HepG2 (cell line): Measurements from ENCODE around the gene DCC. TPM values are rescaled to one million over a fixed set of nuclear protein-coding genes. Genes with fewer than 3 reads are reported as not detected.

Experiments used
- ATAC-seq: fragments of 200-7000 bp; cut with Tn5 transposase; 3 replicates; pipeline ENCODE4 v1.9.1; 2020; ENCODE audit warnings: mild to moderate bottlenecking, moderate library complexity
- BruUV-seq: library from RNA; stranded (reverse); fragments of 400-500 nt; replicated peaks from 2 replicates; lab custom pipeline; 2021; lab: Mats Ljungman, UMichigan
- CTCF ChIA-PET: fragments of 300-600 bp; formaldehyde crosslinking; extraction: SDS; loops from one replicate; lab custom pipeline; 2021; ENCODE audit warnings: low total read pairs, inconsistent platforms, low intra/inter-chr PET ratio; lab: Yijun Ruan, JAX
- POLR2A ChIA-PET: fragments of 350-600 bp; sonication (Branson Sonifier 250); formaldehyde crosslinking; loops from one replicate; lab custom pipeline; 2020; ENCODE audit warnings: antibody characterized with exemption, inconsistent platforms; lab: Yijun Ruan, JAX
- DNase-seq: peaks from one replicate; pipeline ENCODE4 v3.0.0-alpha.2; 2015; ENCODE audit warnings: low spot score
- FAIRE-seq: peaks from 3 replicates; lab custom pipeline; 2011; peaks lifted over from hg19 to GRCh38; lab: Jason Lieb, UNC
- H2AFZ ChIP-seq: one replicate; pipeline ENCODE4 v1.6.1; 2011; ENCODE audit warnings: low read length, inconsistent platforms
- H3K27ac ChIP-seq: fragments of 300-600 bp; 3 replicates; pipeline ENCODE4 v1.8.0; 2011; ENCODE audit warnings: mixed run types, mild to moderate bottlenecking, mixed read lengths, low read length, inconsistent platforms; ENCODE audit not compliant: insufficient read depth; ENCODE audit errors: extremely low read length
- H3K27me3 ChIP-seq, 2 experiments: fragments of 200-600 bp in 1 of 2; 2 replicates in 1 of 2; 3 replicates in 1 of 2; pipeline versions ENCODE4 v1.6.0 to v1.8.0; 2011; ENCODE audit warnings: low read length in 2 of 2, mild to moderate bottlenecking in 2 of 2, moderate library complexity in 2 of 2, inconsistent platforms in 1 of 2; ENCODE audit not compliant: insufficient read depth in 2 of 2, control insufficient read depth in 1 of 2
- H3K36me3 ChIP-seq, 2 experiments: fragments of 200-600 bp in 1 of 2; replicated peaks in 1 of 2; 2 replicates in 1 of 2; 3 replicates in 1 of 2; pipeline versions ENCODE4 v1.5.1 to v1.8.0; 2011; ENCODE audit warnings: low read length in 2 of 2, inconsistent platforms in 1 of 2; ENCODE audit not compliant: insufficient read depth in 2 of 2, control insufficient read depth in 1 of 2
- H3K4me1 ChIP-seq: 2 replicates; pipeline ENCODE4 v1.5.1; 2012; ENCODE audit warnings: low read length, inconsistent platforms; ENCODE audit not compliant: insufficient read depth
- H3K4me2 ChIP-seq: 2 replicates; pipeline ENCODE4 v1.6.0; 2011; ENCODE audit warnings: low read depth, low read length, inconsistent platforms
- H3K4me3 ChIP-seq, 3 experiments: fragments of 200-600 bp in 1 of 3; sonication (generic), shearing (Covaris generic) in 1 of 3; replicated peaks in 1 of 3; 2 replicates each; pipeline ENCODE4 v1.5.1; 2011 to 2016; ENCODE audit warnings: low read length in 3 of 3, inconsistent platforms in 2 of 3, low read depth in 2 of 3, mild to moderate bottlenecking in 2 of 3, control low read depth in 1 of 3, mixed read lengths in 1 of 3; ENCODE audit not compliant: insufficient read depth in 1 of 3
- H3K79me2 ChIP-seq: one replicate; pipeline ENCODE4 v1.6.1; 2011; ENCODE audit warnings: low read length, inconsistent platforms; ENCODE audit not compliant: insufficient read depth
- H3K9ac ChIP-seq: 2 replicates; pipeline ENCODE4 v1.6.0; 2011; ENCODE audit warnings: mild to moderate bottlenecking, low read depth, low read length, inconsistent platforms; ENCODE audit not compliant: insufficient read depth
- H3K9me3 ChIP-seq: 2 replicates; pipeline ENCODE4 v1.5.1; 2012; ENCODE audit warnings: mild to moderate bottlenecking, low read length
- H4K20me1 ChIP-seq: 2 replicates; pipeline ENCODE4 v1.6.0; 2011; ENCODE audit warnings: inconsistent platforms, mild to moderate bottlenecking, low read length, moderate library complexity; ENCODE audit not compliant: insufficient read depth
- CCAR2 ChIP-seq: fragments of 200-400 bp; formaldehyde crosslinking; optimal IDR thresholded peaks from 2 replicates; pipeline ENCODE3; 2018; ENCODE audit warnings: low read depth, mild to moderate bottlenecking, low read length, moderate library complexity
- JUND ChIP-seq: sonication (generic); formaldehyde crosslinking; IDR thresholded peaks from 2 replicates; pipeline ENCODE4 v1.8.0; 2022; ENCODE audit warnings: mild to moderate bottlenecking, missing genetic modification reagents
- KDM1A ChIP-seq: IDR thresholded peaks from 2 replicates; pipeline ENCODE4 v1.6.1; 2016; ENCODE audit warnings: missing compliant biosample characterization
- REL ChIP-seq: sonication (generic); formaldehyde crosslinking; conservative IDR thresholded peaks from 2 replicates; pipeline ENCODE4 v1.8.0; 2022; ENCODE audit warnings: mild to moderate bottlenecking, missing genetic modification reagents, moderate library complexity
- SSRP1 ChIP-seq: IDR thresholded peaks from 2 replicates; pipeline ENCODE4 v1.6.1; 2016; ENCODE audit warnings: control low read depth
- ZFX ChIP-seq: sonication (generic); formaldehyde crosslinking; IDR thresholded peaks from 2 replicates; pipeline ENCODE4 v1.4.0; 2020; ENCODE audit warnings: mild to moderate bottlenecking, low read depth, missing genetic modification reagents, moderate library complexity
- ZNF574 ChIP-seq: sonication (generic); formaldehyde crosslinking; IDR thresholded peaks from 2 replicates; pipeline ENCODE4 v1.4.0; 2020; ENCODE audit warnings: missing genetic modification reagents
- WGBS: methylation state at CpG from one replicate; pipeline ENCODE4 v1.1.6; 2017; ENCODE audit warnings: low lambda C conversion rate; 5-methylcytosine and 5-hydroxymethylcytosine counted together
- in situ Hi-C: cut with HindIII; loops from 2 replicates; pipeline ENCODE4 v1.10.0; 2017; ENCODE audit warnings: low pct_unique_long_range_greater_than_20kb; ENCODE audit not compliant: extremely low pct_ligation_motif_present
- intact Hi-C: fragments of 100-400 bp; cut with micrococcal nuclease; formaldehyde crosslinking; loops from one replicate; pipeline ENCODE4 v1.10.0; 2022; ENCODE audit not compliant: unreplicated experiment
- polyA plus RNA-seq, 8 experiments: library from polyadenylated mRNA; depleted of rRNA in 3 of 8; stranded (reverse) in 7 of 8; unstranded in 1 of 8; fragments of >200 nt; fragmentation: Illumina TruSeq in 4 of 8; extraction: Trizol in 4 of 8; gene quantifications; 2 replicates each; pipeline versions ENCODE4 v1.2.1 to v1.2.3, GENCODE V29; 2011 to 2016; ENCODE audit warnings: low read depth in 4 of 8, missing spikeins in 1 of 8, mixed read lengths in 1 of 8; ENCODE audit not compliant: insufficient read depth in 1 of 8
- total RNA-seq, 5 experiments: library from RNA; depleted of rRNA; stranded (reverse); fragments of >200 nt; fragmentation: Illumina TruSeq; extraction: Trizol; gene quantifications; 2 replicates each; pipeline ENCODE4 v1.2.3, GENCODE V29; 2016; ENCODE audit warnings: low read depth in 1 of 5
- TF ChIP-seq, protein P1 (sequence below): sonication (generic); formaldehyde crosslinking; IDR thresholded peaks from 2 replicates; pipeline ENCODE4 v1.4.0; 2020; ENCODE audit warnings: mild to moderate bottlenecking, missing genetic modification reagents

The DCC gene
- total and polyA plus RNA-seq, 2 of the 13 experiments (the other 11 are each of a cell fraction or from before 2014, with no cell fraction given): not detected

- Histone ChIP-seq H3K36me3 (no peaks in the 10 kb centered on the region), H3K27me3 (no peaks in the 10 kb centered on the region), H3K79me2 (no peaks in the 10 kb centered on the region), H4K20me1 (no peaks in the 10 kb centered on the region), H3K9me3 (peaks cover 4% of the 10 kb centered on the region; the same call in 1 of the 2 replicates), H3K4me1 (no peaks in the 10 kb centered on the region), H3K4me3 (no peak overlapping the region), H3K9ac (no peak overlapping the region), H3K4me2 (no peak overlapping the region), H2AFZ (no peak overlapping the region), H3K27ac (no peak overlapping the region)
- FAIRE-seq (no peak), DNase-seq (no peak), ATAC-seq (no peak)
- ChIA-PET POLR2A (no interaction called here), CTCF (no interaction called here)
- intact Hi-C loops: no loop called here
- in situ Hi-C loops: no loop called here
- no TSS peak for BruUV-seq
- TF ChIP-seq, protein P1, sequence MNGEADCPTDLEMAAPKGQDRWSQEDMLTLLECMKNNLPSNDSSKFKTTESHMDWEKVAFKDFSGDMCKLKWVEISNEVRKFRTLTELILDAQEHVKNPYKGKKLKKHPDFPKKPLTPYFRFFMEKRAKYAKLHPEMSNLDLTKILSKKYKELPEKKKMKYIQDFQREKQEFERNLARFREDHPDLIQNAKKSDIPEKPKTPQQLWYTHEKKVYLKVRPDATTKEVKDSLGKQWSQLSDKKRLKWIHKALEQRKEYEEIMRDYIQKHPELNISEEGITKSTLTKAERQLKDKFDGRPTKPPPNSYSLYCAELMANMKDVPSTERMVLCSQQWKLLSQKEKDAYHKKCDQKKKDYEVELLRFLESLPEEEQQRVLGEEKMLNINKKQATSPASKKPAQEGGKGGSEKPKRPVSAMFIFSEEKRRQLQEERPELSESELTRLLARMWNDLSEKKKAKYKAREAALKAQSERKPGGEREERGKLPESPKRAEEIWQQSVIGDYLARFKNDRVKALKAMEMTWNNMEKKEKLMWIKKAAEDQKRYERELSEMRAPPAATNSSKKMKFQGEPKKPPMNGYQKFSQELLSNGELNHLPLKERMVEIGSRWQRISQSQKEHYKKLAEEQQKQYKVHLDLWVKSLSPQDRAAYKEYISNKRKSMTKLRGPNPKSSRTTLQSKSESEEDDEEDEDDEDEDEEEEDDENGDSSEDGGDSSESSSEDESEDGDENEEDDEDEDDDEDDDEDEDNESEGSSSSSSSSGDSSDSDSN (CRISPR knock-in tag): no peak
- TF ChIP-seq ZNF574 (CRISPR knock-in tag) (no peak), CCAR2 (no peak), SSRP1 (CRISPR knock-in tag) (no peak), REL (CRISPR knock-in tag) (no peak), JUND (CRISPR knock-in tag) (no peak), KDM1A (CRISPR knock-in tag) (no peak), ZFX (CRISPR knock-in tag) (no peak)
- 54% methylated on average over 3 of the region's 3 CpGs for WGBS
Observed at GRCh38 chr18:52914148-52914547, 574.2 kb downstream of the DCC start.
